Measurements from ENCODE around the gene NMB. TPM values are rescaled to one million over a fixed set of nuclear protein-coding genes. Genes with fewer than 3 reads are reported as not detected.

NMB gene
- total RNA-seq, 1 experiment from 2014 or later = 25.9 TPM

- Histone ChIP-seq H3F3A (ENCODE audit: low read length, unreplicated experiment) (no peaks in the 10 kb centered on the region), H3K4me1 (ENCODE audit: insufficient read depth, low read length) (no peaks in the 10 kb centered on the region), H3K9me3 (ENCODE audit: low read length) (no peaks in the 10 kb centered on the region), H3K36me3 (ENCODE audit: low read depth, low read length) (peaks cover 5% of the 10 kb centered on the region; the same call in 1 of the 2 replicates), H3K4me3 (ENCODE audit: low read length) (no peak overlapping the region), H3K9me2 (replicated peaks; ENCODE audit: low read length) (no peaks in the 10 kb centered on the region), H3K9ac (ENCODE audit: low read length) (no peak overlapping the region), H4K20me1 (ENCODE audit: low read length) (peaks cover 18% of the 10 kb centered on the region; the same call in 1 of the 2 replicates), H3K27ac (ENCODE audit: low read length) (no peak overlapping the region), H3K4me2 (ENCODE audit: low read length) (no peak overlapping the region), H3K27me3 (ENCODE audit: low read length) (no peaks in the 10 kb centered on the region), H3K79me2 (ENCODE audit: low read length) (peaks cover 99% of the 10 kb centered on the region), H2AFZ (ENCODE audit: low read length) (no peak overlapping the region)
- no peak for TF ChIP-seq EZH2 (IDR thresholded peaks at IDR 0.05; ENCODE audit: low read length, unreplicated experiment)
- no peak for TF ChIP-seq EZH2phosphoT487 (IDR thresholded peaks at IDR 0.05; ENCODE audit: borderline replicate concordance, low read length)
- TF ChIP-seq, protein P1, sequence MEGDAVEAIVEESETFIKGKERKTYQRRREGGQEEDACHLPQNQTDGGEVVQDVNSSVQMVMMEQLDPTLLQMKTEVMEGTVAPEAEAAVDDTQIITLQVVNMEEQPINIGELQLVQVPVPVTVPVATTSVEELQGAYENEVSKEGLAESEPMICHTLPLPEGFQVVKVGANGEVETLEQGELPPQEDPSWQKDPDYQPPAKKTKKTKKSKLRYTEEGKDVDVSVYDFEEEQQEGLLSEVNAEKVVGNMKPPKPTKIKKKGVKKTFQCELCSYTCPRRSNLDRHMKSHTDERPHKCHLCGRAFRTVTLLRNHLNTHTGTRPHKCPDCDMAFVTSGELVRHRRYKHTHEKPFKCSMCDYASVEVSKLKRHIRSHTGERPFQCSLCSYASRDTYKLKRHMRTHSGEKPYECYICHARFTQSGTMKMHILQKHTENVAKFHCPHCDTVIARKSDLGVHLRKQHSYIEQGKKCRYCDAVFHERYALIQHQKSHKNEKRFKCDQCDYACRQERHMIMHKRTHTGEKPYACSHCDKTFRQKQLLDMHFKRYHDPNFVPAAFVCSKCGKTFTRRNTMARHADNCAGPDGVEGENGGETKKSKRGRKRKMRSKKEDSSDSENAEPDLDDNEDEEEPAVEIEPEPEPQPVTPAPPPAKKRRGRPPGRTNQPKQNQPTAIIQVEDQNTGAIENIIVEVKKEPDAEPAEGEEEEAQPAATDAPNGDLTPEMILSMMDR (conservative IDR thresholded peaks at IDR 0.05; ENCODE audit: low read depth, low read length) = no peak
- intact Hi-C loops (cut with micrococcal nuclease) = no loop called here
- DNase-seq = no peak
- ChIA-PET CTCF (interaction anchor here (0.5 kb wide), 1 partner anchor 115 kb away, joined by 8 read pairs; no protein-coding TSS in a partner anchor), POLR2A (ENCODE audit: unreplicated experiment) (no interaction called here)
- no TSS peak for BruUV-seq (replicated peaks)
- ATAC-seq = peak; percentile 48
These were observed 45.0 kb upstream of the NMB start for GRCh38 chr15:84702961-84703482.

GRCh38 chr15:84699538-84700191 is 41.7 kb upstream of the NMB start:
- ATAC-seq (no peak), DNase-seq (no peak)
- POLR2A ChIA-PET (ENCODE audit: unreplicated experiment) = interaction anchor here (0.5 kb wide), 1 partner anchor 330 kb away, joined by 3 read pairs; no protein-coding TSS in a partner anchor
- H4K20me1 ChIP-seq (ENCODE audit: low read length) = peaks cover 30% of the 10 kb centered on the region
- H3K27ac ChIP-seq (ENCODE audit: low read length) = no peak overlapping the region
- H3K4me1 ChIP-seq (ENCODE audit: insufficient read depth, low read length) = no peaks in the 10 kb centered on the region
- CTCF ChIA-PET = no interaction called here
- intact Hi-C loops (cut with micrococcal nuclease) = no loop called here
- TF ChIP-seq, protein P1 (conservative IDR thresholded peaks at IDR 0.05; ENCODE audit: low read depth, low read length) = no peak
- TF ChIP-seq EZH2 (IDR thresholded peaks at IDR 0.05; ENCODE audit: low read length, unreplicated experiment) (no peak), EZH2phosphoT487 (IDR thresholded peaks at IDR 0.05; ENCODE audit: borderline replicate concordance, low read length) (no peak)
- no peak overlapping the region for H3K4me2 ChIP-seq (ENCODE audit: low read length)
- peaks cover 5% of the 10 kb centered on the region; the same call in 1 of the 2 replicates for H3K36me3 ChIP-seq (ENCODE audit: low read depth, low read length)
- H2AFZ ChIP-seq (ENCODE audit: low read length) = no peak overlapping the region
- H3K79me2 ChIP-seq (ENCODE audit: low read length) = peaks cover 98% of the 10 kb centered on the region
- no peaks in the 10 kb centered on the region for H3K9me2 ChIP-seq (replicated peaks; ENCODE audit: low read length)
- H3K27me3 ChIP-seq (ENCODE audit: low read length) = no peaks in the 10 kb centered on the region
- H3K9ac ChIP-seq (ENCODE audit: low read length) = no peak overlapping the region
- no peaks in the 10 kb centered on the region for H3K9me3 ChIP-seq (ENCODE audit: low read length)
- H3F3A ChIP-seq (ENCODE audit: low read length, unreplicated experiment) = no peaks in the 10 kb centered on the region
- H3K4me3 ChIP-seq (ENCODE audit: low read length) = no peak overlapping the region
- no TSS peak for BruUV-seq (replicated peaks)
